ENCODE measurements around the gene MAGEF1. TPM values are rescaled to one million over a fixed set of nuclear protein-coding genes. Genes with fewer than 3 reads are reported as not detected.

Gene MAGEF1
- total and polyA plus RNA-seq, 10 of the 15 experiments (the other 5 are each of a cell fraction or from before 2014, with no cell fraction given), result 2.3 to 62.2 (median 27.1) TPM

DNA sequence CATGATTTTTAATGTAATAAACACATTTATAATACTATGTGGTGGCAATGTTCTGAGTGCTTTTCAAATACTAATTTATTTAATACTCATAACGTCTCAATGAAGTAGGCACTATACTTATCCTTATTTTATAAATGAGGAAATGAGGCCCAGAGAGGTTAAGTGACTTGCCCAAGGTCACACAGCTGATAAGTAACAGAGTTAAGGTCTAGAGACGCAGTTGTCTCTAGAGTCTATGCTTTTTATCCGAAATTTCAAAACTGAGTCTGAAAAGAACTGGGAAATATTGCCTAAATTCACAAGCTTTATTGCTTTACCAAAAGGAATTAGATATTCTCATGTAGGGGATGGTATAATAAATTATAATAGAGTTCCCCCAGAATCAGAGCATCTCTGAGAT, 31.4 kb upstream of the MAGEF1 start:
- Histone ChIP-seq H3K27me3 (replicated peaks in 1 of 2; ENCODE audit: control insufficient read depth in 2 of 2, insufficient read depth in 2 of 2, low read length in 1 of 2) (no peaks in the 10 kb centered on the region), H3K4me3 (no peak overlapping the region), H3K4me2 (ENCODE audit: control insufficient read depth, insufficient read depth) (no peak overlapping the region), H3K4me1 (ENCODE audit: control insufficient read depth, insufficient read depth, low read length) (peaks cover 4% of the 10 kb centered on the region; the same call in 1 of the 2 replicates), H3K79me2 (ENCODE audit: control insufficient read depth, insufficient read depth, low read length) (no peaks in the 10 kb centered on the region), H3K9ac (ENCODE audit: control insufficient read depth, insufficient read depth, low read length) (no peak overlapping the region), H4K20me1 (ENCODE audit: control insufficient read depth, insufficient read depth) (no peaks in the 10 kb centered on the region), H3K9me3 (replicated peaks; ENCODE audit: control insufficient read depth, insufficient read depth, low read length) (no peaks in the 10 kb centered on the region), H3K36me3 (ENCODE audit: control insufficient read depth in 2 of 2, insufficient read depth in 2 of 2, low read length in 1 of 2) (no peaks in the 10 kb centered on the region), H3K27ac (ENCODE audit: control insufficient read depth, insufficient read depth) (no peak overlapping the region), H2AFZ (ENCODE audit: control insufficient read depth, low read depth, low read length) (no peak overlapping the region)
- intact Hi-C loops (cut with micrococcal nuclease; ENCODE audit: unreplicated experiment) (no loop called here), in situ Hi-C loops (cut with MboI) (no loop called here)
- POLR2A ChIA-PET, result interaction anchor here (0.7 to 0.8 kb wide), 2 partner anchors 11 to 13 kb away, joined by 3 to 4 read pairs; no protein-coding TSS in a partner anchor
- no TSS peak for BruUV-seq (replicated peaks)
- SMC1A ChIA-PET (ENCODE audit: uncharacterized antibody, unreplicated experiment), result interaction anchor here (0.9 to 2.2 kb wide), 3 partner anchors 19 to 35 kb away, joined by 3 to 8 read pairs (median 3); partner anchors contain the start of gene MAGEF1
- TF ChIP-seq SMARCA5 (IDR thresholded peaks at IDR 0.05) (0 out of 2 replicates have a peak, but pooled peaks have one; percentile 46), MEF2B (IDR thresholded peaks at IDR 0.05; ENCODE audit: partially characterized antibody, poor library complexity, severe bottlenecking) (no peak)
- RAD21 ChIA-PET (ENCODE audit: unreplicated experiment), result interaction anchor here (1.3 kb wide), 1 partner anchor 182 kb away, joined by 3 read pairs; the partner anchor contains the start of gene EPHB3
- no peak for FAIRE-seq
- 27% methylated on average over 3 of the region's 3 CpGs for WGBS (ENCODE audit: insufficient coverage, insufficient replicate concordance, low lambda C conversion rate, missing lambda C conversion rate)
- DNase-seq (ENCODE audit: low read depth, low spot score), result no peak
- ATAC-seq, result no peak
- CTCF ChIA-PET, result interaction anchor here (0.6 to 2.3 kb wide), 7 partner anchors 9 to 182 kb away, joined by 3 to 8 read pairs (median 3); partner anchors contain the start of gene EPHB3

DNA sequence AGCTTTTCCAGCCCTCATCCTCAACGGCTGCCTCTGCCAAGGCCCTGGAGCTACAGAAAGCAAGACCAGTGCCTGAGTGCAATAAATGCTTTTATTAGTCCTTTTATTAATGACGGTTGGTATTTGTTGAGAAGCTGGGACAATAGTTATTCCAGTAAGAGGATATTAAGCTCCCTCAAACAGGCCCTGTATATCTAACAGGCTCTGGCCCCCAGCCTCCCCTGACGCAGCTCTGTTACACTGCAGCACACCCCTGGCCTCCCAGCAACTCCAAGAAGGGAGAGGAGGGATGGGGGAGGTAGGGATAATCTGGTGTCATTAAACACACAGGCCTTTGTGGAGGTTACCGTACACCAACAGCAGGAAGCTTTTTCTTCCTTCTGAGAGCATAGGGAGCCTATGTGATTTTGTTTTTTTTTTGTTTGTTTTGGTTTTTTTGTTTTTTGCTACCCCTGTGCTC, 30.8 kb upstream of the MAGEF1 start:
- POLR2A ChIA-PET, result interaction anchor here (0.8 kb wide), 1 partner anchor 11 kb away, joined by 4 read pairs; no protein-coding TSS in a partner anchor
- Histone ChIP-seq H3K9me3 (replicated peaks; ENCODE audit: control insufficient read depth, insufficient read depth, low read length) (no peaks in the 10 kb centered on the region), H3K4me3 (no peak overlapping the region), H3K79me2 (ENCODE audit: control insufficient read depth, insufficient read depth, low read length) (no peaks in the 10 kb centered on the region), H3K9ac (ENCODE audit: control insufficient read depth, insufficient read depth, low read length) (no peak overlapping the region), H3K4me1 (ENCODE audit: control insufficient read depth, insufficient read depth, low read length) (no peaks in the 10 kb centered on the region), H3K36me3 (ENCODE audit: control insufficient read depth in 2 of 2, insufficient read depth in 2 of 2, low read length in 1 of 2) (no peaks in the 10 kb centered on the region), H3K27ac (ENCODE audit: control insufficient read depth, insufficient read depth) (no peak overlapping the region), H4K20me1 (ENCODE audit: control insufficient read depth, insufficient read depth) (no peaks in the 10 kb centered on the region), H3K4me2 (ENCODE audit: control insufficient read depth, insufficient read depth) (no peak overlapping the region), H2AFZ (ENCODE audit: control insufficient read depth, low read depth, low read length) (no peak overlapping the region), H3K27me3 (replicated peaks in 1 of 2; ENCODE audit: control insufficient read depth in 2 of 2, insufficient read depth in 2 of 2, low read length in 1 of 2) (no peaks in the 10 kb centered on the region; a peak in 1 of 4 replicates)
- ATAC-seq (no peak), DNase-seq (ENCODE audit: low read depth, low spot score) (no peak), FAIRE-seq (no peak)
- no TSS peak for BruUV-seq (replicated peaks)
- CTCF ChIA-PET, result interaction anchor here (0.6 to 2.3 kb wide), 8 partner anchors 10 to 182 kb away, joined by 3 to 8 read pairs (median 3); partner anchors contain the start of gene EPHB3
- TF ChIP-seq SUZ12 (IDR thresholded peaks at IDR 0.05; ENCODE audit: unreplicated experiment) (no peak), PML (IDR thresholded peaks at IDR 0.05; ENCODE audit: low read length) (no peak), BRCA1 (IDR thresholded peaks at IDR 0.05; ENCODE audit: low read depth, low read length) (no peak), RAD51 (IDR thresholded peaks at IDR 0.05) (no peak), ZNF207 (IDR thresholded peaks at IDR 0.05; ENCODE audit: borderline replicate concordance) (no peak), CREM (IDR thresholded peaks at IDR 0.05; ENCODE audit: low read depth) (no peak)
- RAD21 ChIA-PET (ENCODE audit: unreplicated experiment), result interaction anchor here (1.3 kb wide), 1 partner anchor 181 kb away, joined by 3 read pairs; the partner anchor contains the start of gene EPHB3
- in situ Hi-C loops (cut with MboI) (no loop called here), intact Hi-C loops (cut with micrococcal nuclease; ENCODE audit: unreplicated experiment) (no loop called here)
- SMC1A ChIA-PET (ENCODE audit: uncharacterized antibody, unreplicated experiment), result interaction anchor here (0.6 to 2.2 kb wide), 3 partner anchors 11 to 35 kb away, joined by 3 to 8 read pairs (median 3); no protein-coding TSS in a partner anchor
- WGBS (ENCODE audit: insufficient coverage, insufficient replicate concordance, low lambda C conversion rate, missing lambda C conversion rate), result 36% methylated on average over 4 of the region's 4 CpGs

Measured in GM12878 (cell line).